ENCODE results near the gene TTLL6. TPM values are rescaled to one million over a fixed set of nuclear protein-coding genes. Genes with fewer than 3 reads are reported as not detected.

Gene TTLL6
- total and polyA plus RNA-seq, 2 experiments from 2014 or later = not detected

GRCh38 chr17:48779421-48779820 is 37.6 kb downstream of the TTLL6 start:
- Histone ChIP-seq H2AFZ (no peak overlapping the region), H4K20me1 (ENCODE audit: insufficient read depth) (no peaks in the 10 kb centered on the region), H3K4me2 (ENCODE audit: unreplicated experiment) (no peak overlapping the region), H3K27ac (no peak overlapping the region), H3K36me3 (ENCODE audit: low read depth) (no peaks in the 10 kb centered on the region), H3K9ac (no peak overlapping the region), H3K79me2 (ENCODE audit: insufficient read depth) (no peaks in the 10 kb centered on the region), H3K27me3 (replicated peaks; ENCODE audit: insufficient read depth) (peaks cover 31% of the 10 kb centered on the region), H3K9me2 (ENCODE audit: insufficient read depth) (no peaks in the 10 kb centered on the region), H3K4me1 (ENCODE audit: insufficient read depth) (no peaks in the 10 kb centered on the region), H3F3A (ENCODE audit: insufficient read depth) (no peaks in the 10 kb centered on the region), H3K4me3 (no peak overlapping the region), H3K9me3 (ENCODE audit: low read depth) (no peaks in the 10 kb centered on the region)
- in situ Hi-C loops (cut with MboI) = no loop called here
- no peak for DNase-seq
- TF ChIP-seq EZH2 (IDR thresholded peaks at IDR 0.05; ENCODE audit: insufficient read depth, poor library complexity, severe bottlenecking) = no peak
- TF ChIP-seq EZH2phosphoT487 (IDR thresholded peaks at IDR 0.05; ENCODE audit: insufficient read depth, low read depth) = no peak

- H3K9me3 ChIP-seq (ENCODE audit: low read depth) = no peaks in the 10 kb centered on the region
- H3K27me3 ChIP-seq (replicated peaks; ENCODE audit: insufficient read depth) = peaks cover 21% of the 10 kb centered on the region
- no peak overlapping the region for H3K4me3 ChIP-seq
- H3F3A ChIP-seq (ENCODE audit: insufficient read depth) = no peaks in the 10 kb centered on the region
- no peak for DNase-seq
- in situ Hi-C loops (cut with MboI) = no loop called here
- H3K4me2 ChIP-seq (ENCODE audit: unreplicated experiment) = no peak overlapping the region
- H3K9me2 ChIP-seq (ENCODE audit: insufficient read depth) = no peaks in the 10 kb centered on the region
- no peaks in the 10 kb centered on the region for H4K20me1 ChIP-seq (ENCODE audit: insufficient read depth)
- no peak overlapping the region for H3K27ac ChIP-seq
- TF ChIP-seq EZH2phosphoT487 (IDR thresholded peaks at IDR 0.05; ENCODE audit: insufficient read depth, low read depth) = no peak
- no peak for TF ChIP-seq EZH2 (IDR thresholded peaks at IDR 0.05; ENCODE audit: insufficient read depth, poor library complexity, severe bottlenecking)
- no peaks in the 10 kb centered on the region for H3K79me2 ChIP-seq (ENCODE audit: insufficient read depth)
- no peaks in the 10 kb centered on the region for H3K4me1 ChIP-seq (ENCODE audit: insufficient read depth)
- no peak overlapping the region for H2AFZ ChIP-seq
- no peaks in the 10 kb centered on the region for H3K36me3 ChIP-seq (ENCODE audit: low read depth)
- H3K9ac ChIP-seq = no peak overlapping the region
Measured at GRCh38 chr17:48776602-48777001, 40.4 kb downstream of the TTLL6 start.

GRCh38 chr17:48773245-48773644 is 43.8 kb downstream of the TTLL6 start:
- in situ Hi-C loops (cut with MboI) = no loop called here
- no peak overlapping the region for H3K27ac ChIP-seq
- H4K20me1 ChIP-seq (ENCODE audit: insufficient read depth) = no peaks in the 10 kb centered on the region
- H3K4me1 ChIP-seq (ENCODE audit: insufficient read depth) = no peaks in the 10 kb centered on the region
- H3K4me3 ChIP-seq = no peak overlapping the region
- no peaks in the 10 kb centered on the region for H3K79me2 ChIP-seq (ENCODE audit: insufficient read depth)
- no peak overlapping the region for H3K9ac ChIP-seq
- H3K27me3 ChIP-seq (replicated peaks; ENCODE audit: insufficient read depth) = peaks cover 19% of the 10 kb centered on the region
- H3K9me2 ChIP-seq (ENCODE audit: insufficient read depth) = no peaks in the 10 kb centered on the region
- no peaks in the 10 kb centered on the region for H3K9me3 ChIP-seq (ENCODE audit: low read depth)
- H3K4me2 ChIP-seq (ENCODE audit: unreplicated experiment) = no peak overlapping the region
- no peak overlapping the region for H2AFZ ChIP-seq
- WGBS, 2 experiments (ENCODE audit: low coverage in 1 of 2, low lambda C conversion rate in 2 of 2, missing lambda C conversion rate in 2 of 2) = 70 to 92% methylated on average over 3 of the region's 3 CpGs
- no peak for DNase-seq
- H3K36me3 ChIP-seq (ENCODE audit: low read depth) = no peaks in the 10 kb centered on the region
- no peak for TF ChIP-seq EZH2 (IDR thresholded peaks at IDR 0.05; ENCODE audit: insufficient read depth, poor library complexity, severe bottlenecking)
- TF ChIP-seq EZH2phosphoT487 (IDR thresholded peaks at IDR 0.05; ENCODE audit: insufficient read depth, low read depth) = no peak
- H3F3A ChIP-seq (ENCODE audit: insufficient read depth) = no peaks in the 10 kb centered on the region

- WGBS, 2 experiments (ENCODE audit: low coverage in 1 of 2, low lambda C conversion rate in 2 of 2, missing lambda C conversion rate in 2 of 2) = 20 to 35% methylated on average over 3 of the region's 3 CpGs
- Histone ChIP-seq H3K4me1 (ENCODE audit: insufficient read depth) (no peaks in the 10 kb centered on the region), H3K9me3 (ENCODE audit: low read depth) (no peaks in the 10 kb centered on the region), H3K4me3 (no peak overlapping the region), H3K9me2 (ENCODE audit: insufficient read depth) (no peaks in the 10 kb centered on the region), H3F3A (ENCODE audit: insufficient read depth) (no peaks in the 10 kb centered on the region), H3K9ac (no peak overlapping the region), H3K36me3 (ENCODE audit: low read depth) (no peaks in the 10 kb centered on the region), H3K4me2 (ENCODE audit: unreplicated experiment) (no peak overlapping the region), H3K79me2 (ENCODE audit: insufficient read depth) (no peaks in the 10 kb centered on the region), H2AFZ (no peak overlapping the region), H4K20me1 (ENCODE audit: insufficient read depth) (no peaks in the 10 kb centered on the region), H3K27ac (no peak overlapping the region), H3K27me3 (replicated peaks; ENCODE audit: insufficient read depth) (peaks cover 23% of the 10 kb centered on the region)
- in situ Hi-C loops (cut with MboI) = no loop called here
- no peak for TF ChIP-seq EZH2 (IDR thresholded peaks at IDR 0.05; ENCODE audit: insufficient read depth, poor library complexity, severe bottlenecking)
- TF ChIP-seq EZH2phosphoT487 (IDR thresholded peaks at IDR 0.05; ENCODE audit: insufficient read depth, low read depth) = no peak
- DNase-seq = no peak
Measured at GRCh38 chr17:48770954-48771353, 46.1 kb downstream of the TTLL6 start.

GRCh38 chr17:48769009-48769675 is 47.9 kb downstream of the TTLL6 start:
- no peaks in the 10 kb centered on the region for H3K4me1 ChIP-seq (ENCODE audit: insufficient read depth)
- H3K9me2 ChIP-seq (ENCODE audit: insufficient read depth) = no peaks in the 10 kb centered on the region
- no peak overlapping the region for H3K27ac ChIP-seq
- TF ChIP-seq EZH2phosphoT487 (IDR thresholded peaks at IDR 0.05; ENCODE audit: insufficient read depth, low read depth) (no peak), EZH2 (IDR thresholded peaks at IDR 0.05; ENCODE audit: insufficient read depth, poor library complexity, severe bottlenecking) (no peak)
- 59 to 66% methylated on average over 5 of the region's 5 CpGs for WGBS, 2 experiments (ENCODE audit: low coverage in 1 of 2, low lambda C conversion rate in 2 of 2, missing lambda C conversion rate in 2 of 2)
- no peaks in the 10 kb centered on the region for H3F3A ChIP-seq (ENCODE audit: insufficient read depth)
- DNase-seq = no peak
- no peak overlapping the region for H3K4me2 ChIP-seq (ENCODE audit: unreplicated experiment)
- H3K79me2 ChIP-seq (ENCODE audit: insufficient read depth) = no peaks in the 10 kb centered on the region
- H3K9me3 ChIP-seq (ENCODE audit: low read depth) = no peaks in the 10 kb centered on the region
- no peak overlapping the region for H2AFZ ChIP-seq
- H3K4me3 ChIP-seq = no peak overlapping the region
- H4K20me1 ChIP-seq (ENCODE audit: insufficient read depth) = no peaks in the 10 kb centered on the region
- no peak overlapping the region for H3K9ac ChIP-seq
- H3K36me3 ChIP-seq (ENCODE audit: low read depth) = no peaks in the 10 kb centered on the region
- in situ Hi-C loops (cut with MboI) = no loop called here
- peaks cover 28% of the 10 kb centered on the region for H3K27me3 ChIP-seq (replicated peaks; ENCODE audit: insufficient read depth)
